ENCODE data around the gene C1orf116. TPM values are rescaled to one million over a fixed set of nuclear protein-coding genes. Genes with fewer than 3 reads are reported as not detected.

Gene C1orf116
- 2.3 to 2.7 TPM (median 2.4 TPM) in 3 replicates for total RNA-seq (2021)
- Bru-seq, nascent RNA = percentile 58 among the genes with signal in this experiment
- long read RNA-seq, experiment 1, full-length matches to known transcripts = 10 of 15 reads
- long read RNA-seq, experiment 1, partial matches to known transcripts = 1 of 15 reads
- long read RNA-seq, experiment 1, other reads (novel, unspliced or antisense) = 4 of 15 reads
- long read RNA-seq, experiment 2, full-length matches to known transcripts = 1 of 7 reads
- long read RNA-seq, experiment 2, partial matches to known transcripts = 1 of 7 reads
- long read RNA-seq, experiment 2, other reads (novel, unspliced or antisense) = 5 of 7 reads
- long read RNA-seq, experiment 3, partial matches to known transcripts = 0 of 1 reads
- long read RNA-seq, experiment 3, other reads (novel, unspliced or antisense) = 1 of 1 reads

GRCh38 chr1:207032528-207033017, at the start of gene C1orf116:
TSS of gene C1orf116 (minus strand) at chr1:207032756. CDS start at chr1:207027598, 5,158 bp downstream.
- peaks cover 49% of the 10 kb centered on the region for H3K4me1 Mint-ChIP-seq
- POLR2A ChIA-PET = interaction anchor here (1.0 to 2.2 kb wide), 5 partner anchors 8 to 289 kb away, joined by 3 to 22 read pairs (median 5); partner anchors contain the start of genes CD55 and PFKFB2
- H3K36me3 Mint-ChIP-seq = no peaks in the 10 kb centered on the region
- CTCF ChIA-PET = interaction anchor here (0.5 to 3.2 kb wide), 24 partner anchors 8 to 420 kb away, joined by 3 to 22 read pairs (median 4); partner anchors contain the start of genes CD55, DYRK3, EIF2D and PFKFB2
- H3K27me3 Mint-ChIP-seq (ENCODE audit: low read depth) = no peaks in the 10 kb centered on the region
- peak; percentile 70 for DNase-seq (ENCODE audit: low spot score)
- TF ChIP-seq ZNF396 (CRISPR knock-in tag; IDR thresholded peaks at IDR 0.05; ENCODE audit: borderline replicate concordance) (no peak), HMGA2 (CRISPR knock-in tag; IDR thresholded peaks at IDR 0.05) (no peak), AFF4 (CRISPR knock-in tag; IDR thresholded peaks at IDR 0.05; ENCODE audit: borderline replicate concordance) (no peak), ZNF512 (CRISPR knock-in tag; IDR thresholded peaks at IDR 0.05; ENCODE audit: borderline replicate concordance) (no peak), TEAD4 (CRISPR knock-in tag; IDR thresholded peaks at IDR 0.05) (no peak), ZBTB43 (CRISPR knock-in tag; IDR thresholded peaks at IDR 0.05) (no peak), NR1H2 (CRISPR knock-in tag; IDR thresholded peaks at IDR 0.05) (no peak), USF1 (CRISPR knock-in tag; IDR thresholded peaks at IDR 0.05) (no peak), CREB1 (CRISPR knock-in tag; IDR thresholded peaks at IDR 0.05) (no peak), PRRX2 (CRISPR knock-in tag; IDR thresholded peaks at IDR 0.05) (no peak), KAT7 (CRISPR knock-in tag; IDR thresholded peaks at IDR 0.05; ENCODE audit: borderline replicate concordance) (no peak), ESRRA (CRISPR knock-in tag; IDR thresholded peaks at IDR 0.05; ENCODE audit: borderline replicate concordance) (no peak), STAT6 (CRISPR knock-in tag; conservative IDR thresholded peaks at IDR 0.05; ENCODE audit: low read depth) (no peak)
- H3K9me3 Mint-ChIP-seq = no peaks in the 10 kb centered on the region
- H3K27ac Mint-ChIP-seq = peak within 1 kb of the TSS; percentile 88
- ATAC-seq = peak; percentile 100
- peak within 1 kb of the TSS; percentile 48 for H3K4me3 Mint-ChIP-seq
